Measurements from ENCODE around the gene SH3D19. TPM values are rescaled to one million over a fixed set of nuclear protein-coding genes. Genes with fewer than 3 reads are reported as not detected.

Gene SH3D19
- total RNA-seq, 5 donors from 2014 or later (not counting 1 experiment from before 2014, with no cell fraction given): 0.38 to 0.66 (median 0.51) TPM; not detected in 1

GRCh38 chr4:151219948-151220347 is 105.5 kb downstream of the SH3D19 start:
- Mint-ChIP-seq H3K27ac (no peak overlapping the region), H3K4me3 (no peak overlapping the region), H3K4me1 (peaks cover 0 to 3% (median 0%) of the 10 kb centered on the region in 3 donors), H3K9me3 (no peaks in the 10 kb centered on the region), H3K27me3 (peaks cover 20 to 33% of the 10 kb centered on the region in 2 donors), H3K36me3 (no peaks in the 10 kb centered on the region)
- no CpG with 5 or more reads among the region's 2 CpGs for WGBS (ENCODE audit: insufficient coverage)
- DNase-seq (peak in 1 of 35 experiments; percentile 1), ATAC-seq (replicated peaks in 1 of 4) (peak in 1 of 4 experiments; percentile 43)
- POLR2A ChIA-PET: no interaction called here
- H3K4me3 ChIP-seq (ENCODE audit: control insufficient read depth in 1 of 2, extremely low read depth in 1 of 2, low read length in 1 of 2): no peak overlapping the region
- no peaks in the 10 kb centered on the region for H3K9me3 ChIP-seq
- H3K4me1 ChIP-seq (ENCODE audit: control insufficient read depth in 1 of 2, extremely low read depth in 1 of 2, insufficient read depth in 2 of 2, low read length in 2 of 2): no peaks in the 10 kb centered on the region
- CTCF ChIA-PET: interaction anchor here in 1 of 2 donors (0.6 to 1.1 kb wide), 2 partner anchors 13 to 214 kb away, joined by 3 to 5 read pairs; no protein-coding TSS in a partner anchor
- no peak overlapping the region for H3K27ac ChIP-seq (ENCODE audit: low read length)
- H3K36me3 ChIP-seq (ENCODE audit: control insufficient read depth in 2 of 2, extremely low read depth in 1 of 2, insufficient read depth in 1 of 2, low read length in 1 of 2): no peaks in the 10 kb centered on the region
- H3K27me3 ChIP-seq (replicated peaks in 1 of 2; ENCODE audit: control insufficient read depth in 2 of 2, extremely low read depth in 1 of 2, insufficient read depth in 2 of 2, low read length in 1 of 2): no peaks in the 10 kb centered on the region

- H3K36me3 Mint-ChIP-seq: no peaks in the 10 kb centered on the region
- ChIA-PET CTCF (no interaction called here), POLR2A (no interaction called here)
- ATAC-seq (replicated peaks in 1 of 4) (no peak), DNase-seq (no peak)
- no peak overlapping the region for H3K27ac Mint-ChIP-seq
- 85% methylated on average over 2 of the region's 4 CpGs for WGBS (ENCODE audit: insufficient coverage)
- no peaks in the 10 kb centered on the region for H3K27me3 ChIP-seq (replicated peaks in 1 of 2; ENCODE audit: control insufficient read depth in 2 of 2, extremely low read depth in 1 of 2, insufficient read depth in 2 of 2, low read length in 1 of 2)
- peaks cover 0 to 3% (median 0%) of the 10 kb centered on the region in 3 donors for H3K4me1 Mint-ChIP-seq
- no peak overlapping the region for H3K4me3 ChIP-seq (ENCODE audit: control insufficient read depth in 1 of 2, extremely low read depth in 1 of 2, low read length in 1 of 2)
- H3K9me3 Mint-ChIP-seq: no peaks in the 10 kb centered on the region
- no peaks in the 10 kb centered on the region for H3K4me1 ChIP-seq (ENCODE audit: control insufficient read depth in 1 of 2, extremely low read depth in 1 of 2, insufficient read depth in 2 of 2, low read length in 2 of 2)
- H3K4me3 Mint-ChIP-seq: no peak overlapping the region
- no peak overlapping the region for H3K27ac ChIP-seq (ENCODE audit: low read length)
- no peaks in the 10 kb centered on the region for H3K9me3 ChIP-seq
- peaks cover 20 to 33% of the 10 kb centered on the region in 2 donors for H3K27me3 Mint-ChIP-seq
- H3K36me3 ChIP-seq (ENCODE audit: control insufficient read depth in 2 of 2, extremely low read depth in 1 of 2, insufficient read depth in 1 of 2, low read length in 1 of 2): no peaks in the 10 kb centered on the region
These were observed 106.3 kb downstream of the SH3D19 start for GRCh38 chr4:151219091-151219490.

- Histone ChIP-seq H3K27me3 (replicated peaks in 1 of 2; ENCODE audit: control insufficient read depth in 2 of 2, extremely low read depth in 1 of 2, insufficient read depth in 2 of 2, low read length in 1 of 2) (no peaks in the 10 kb centered on the region), H3K4me3 (ENCODE audit: control insufficient read depth in 1 of 2, extremely low read depth in 1 of 2, low read length in 1 of 2) (no peak overlapping the region), H3K4me1 (ENCODE audit: control insufficient read depth in 1 of 2, extremely low read depth in 1 of 2, insufficient read depth in 2 of 2, low read length in 2 of 2) (no peaks in the 10 kb centered on the region), H3K27ac (ENCODE audit: low read length) (no peak overlapping the region), H3K9me3 (no peaks in the 10 kb centered on the region), H3K36me3 (ENCODE audit: control insufficient read depth in 2 of 2, extremely low read depth in 1 of 2, insufficient read depth in 1 of 2, low read length in 1 of 2) (no peaks in the 10 kb centered on the region)
- peaks cover 0 to 3% (median 0%) of the 10 kb centered on the region in 3 donors for H3K4me1 Mint-ChIP-seq
- no CpG with 5 or more reads among the region's 2 CpGs for WGBS (ENCODE audit: insufficient coverage)
- ATAC-seq (replicated peaks in 1 of 4) (no peak), DNase-seq (no peak)
- no peaks in the 10 kb centered on the region for H3K9me3 Mint-ChIP-seq
- H3K27ac Mint-ChIP-seq: no peak overlapping the region
- no peaks in the 10 kb centered on the region for H3K36me3 Mint-ChIP-seq
- ChIA-PET POLR2A (no interaction called here), CTCF (no interaction called here)
- H3K4me3 Mint-ChIP-seq: no peak overlapping the region
- peaks cover 12 to 27% of the 10 kb centered on the region in 2 donors for H3K27me3 Mint-ChIP-seq
These were observed 107.1 kb downstream of the SH3D19 start for GRCh38 chr4:151218343-151218742.

GRCh38 chr4:151217326-151217725 is 108.1 kb downstream of the SH3D19 start:
- Histone ChIP-seq H3K27me3 (replicated peaks in 1 of 2; ENCODE audit: control insufficient read depth in 2 of 2, extremely low read depth in 1 of 2, insufficient read depth in 2 of 2, low read length in 1 of 2) (no peaks in the 10 kb centered on the region), H3K27ac (ENCODE audit: low read length) (no peak overlapping the region), H3K4me1 (ENCODE audit: control insufficient read depth in 1 of 2, extremely low read depth in 1 of 2, insufficient read depth in 2 of 2, low read length in 2 of 2) (no peaks in the 10 kb centered on the region), H3K36me3 (ENCODE audit: control insufficient read depth in 2 of 2, extremely low read depth in 1 of 2, insufficient read depth in 1 of 2, low read length in 1 of 2) (no peaks in the 10 kb centered on the region), H3K9me3 (no peaks in the 10 kb centered on the region), H3K4me3 (ENCODE audit: control insufficient read depth in 1 of 2, extremely low read depth in 1 of 2, low read length in 1 of 2) (no peak overlapping the region)
- H3K9me3 Mint-ChIP-seq: peaks cover 0 to 4% (median 0%) of the 10 kb centered on the region in 3 donors
- peaks cover 7 to 28% of the 10 kb centered on the region in 2 donors for H3K27me3 Mint-ChIP-seq
- ChIA-PET POLR2A (no interaction called here), CTCF (interaction anchor here (0.6 to 0.7 kb wide), 2 partner anchors 1145 to 1582 kb away, joined by 4 read pairs; no protein-coding TSS in a partner anchor)
- H3K36me3 Mint-ChIP-seq: no peaks in the 10 kb centered on the region
- no peak overlapping the region for H3K27ac Mint-ChIP-seq
- no peak for ATAC-seq (replicated peaks in 1 of 4)
- WGBS (ENCODE audit: insufficient coverage): no CpG with 5 or more reads among the region's 2 CpGs
- peaks cover 0 to 3% (median 0%) of the 10 kb centered on the region in 3 donors for H3K4me1 Mint-ChIP-seq
- no peak for DNase-seq
- H3K4me3 Mint-ChIP-seq: no peak overlapping the region

GRCh38 chr4:151215295-151215694 is 110.1 kb downstream of the SH3D19 start:
- POLR2A ChIA-PET: no interaction called here
- Histone ChIP-seq H3K27me3 (replicated peaks in 1 of 2; ENCODE audit: control insufficient read depth in 2 of 2, extremely low read depth in 1 of 2, insufficient read depth in 2 of 2, low read length in 1 of 2) (no peaks in the 10 kb centered on the region), H3K4me3 (ENCODE audit: control insufficient read depth in 1 of 2, extremely low read depth in 1 of 2, low read length in 1 of 2) (no peak overlapping the region), H3K9me3 (no peaks in the 10 kb centered on the region), H3K36me3 (ENCODE audit: control insufficient read depth in 2 of 2, extremely low read depth in 1 of 2, insufficient read depth in 1 of 2, low read length in 1 of 2) (no peaks in the 10 kb centered on the region), H3K27ac (ENCODE audit: low read length) (no peak overlapping the region), H3K4me1 (ENCODE audit: control insufficient read depth in 1 of 2, extremely low read depth in 1 of 2, insufficient read depth in 2 of 2, low read length in 2 of 2) (no peaks in the 10 kb centered on the region)
- Mint-ChIP-seq H3K27me3 (peaks cover 7 to 22% of the 10 kb centered on the region in 2 donors), H3K4me1 (peaks cover 0 to 3% (median 0%) of the 10 kb centered on the region in 3 donors), H3K27ac (no peak overlapping the region), H3K4me3 (no peak overlapping the region), H3K36me3 (no peaks in the 10 kb centered on the region), H3K9me3 (peaks cover 0 to 4% (median 0%) of the 10 kb centered on the region in 3 donors)
- CTCF ChIA-PET: no interaction called here
- ATAC-seq (replicated peaks in 1 of 4) (no peak), DNase-seq (no peak)
- no CpG with 5 or more reads among the region's 1 CpG for WGBS (ENCODE audit: insufficient coverage)

- H3K27me3 ChIP-seq (replicated peaks in 1 of 2; ENCODE audit: control insufficient read depth in 2 of 2, extremely low read depth in 1 of 2, insufficient read depth in 2 of 2, low read length in 1 of 2): no peaks in the 10 kb centered on the region
- no peaks in the 10 kb centered on the region for H3K9me3 ChIP-seq
- no peak overlapping the region for H3K4me3 ChIP-seq (ENCODE audit: control insufficient read depth in 1 of 2, extremely low read depth in 1 of 2, low read length in 1 of 2)
- CTCF ChIA-PET: interaction anchor here in 1 of 2 donors (1.3 kb wide), 1 partner anchor 13 kb away, joined by 3 read pairs; no protein-coding TSS in a partner anchor
- POLR2A ChIA-PET: interaction anchor here in 1 of 2 donors (0.6 kb wide), 1 partner anchor 1361 kb away, joined by 10 read pairs; no protein-coding TSS in a partner anchor
- DNase-seq: no peak
- H3K27ac ChIP-seq (ENCODE audit: low read length): no peak overlapping the region
- Mint-ChIP-seq H3K27me3 (peaks cover 0 to 2% of the 10 kb centered on the region in 2 donors), H3K27ac (no peak overlapping the region), H3K36me3 (no peaks in the 10 kb centered on the region), H3K4me3 (no peak overlapping the region), H3K9me3 (peaks cover 0 to 4% (median 0%) of the 10 kb centered on the region in 3 donors), H3K4me1 (no peaks in the 10 kb centered on the region)
- no peak for ATAC-seq (replicated peaks in 1 of 4)
- no peaks in the 10 kb centered on the region for H3K36me3 ChIP-seq (ENCODE audit: control insufficient read depth in 2 of 2, extremely low read depth in 1 of 2, insufficient read depth in 1 of 2, low read length in 1 of 2)
- WGBS (ENCODE audit: insufficient coverage): no CpG with 5 or more reads among the region's 1 CpG
- no peaks in the 10 kb centered on the region for H3K4me1 ChIP-seq (ENCODE audit: control insufficient read depth in 1 of 2, extremely low read depth in 1 of 2, insufficient read depth in 2 of 2, low read length in 2 of 2)
These were observed 117.5 kb downstream of the SH3D19 start for GRCh38 chr4:151207868-151208267.
